ENCODE measurements around the gene CUX1. TPM values are rescaled to one million over a fixed set of nuclear protein-coding genes. Genes with fewer than 3 reads are reported as not detected.
"Not testable (repeated sequence)": the region's sequence is repeated elsewhere in the genome, so short reads cannot be mapped to it uniquely, and the experiment has no call there.

Gene CUX1
- total RNA-seq, 1 experiment from 2014 or later = 47.6 TPM

DNA sequence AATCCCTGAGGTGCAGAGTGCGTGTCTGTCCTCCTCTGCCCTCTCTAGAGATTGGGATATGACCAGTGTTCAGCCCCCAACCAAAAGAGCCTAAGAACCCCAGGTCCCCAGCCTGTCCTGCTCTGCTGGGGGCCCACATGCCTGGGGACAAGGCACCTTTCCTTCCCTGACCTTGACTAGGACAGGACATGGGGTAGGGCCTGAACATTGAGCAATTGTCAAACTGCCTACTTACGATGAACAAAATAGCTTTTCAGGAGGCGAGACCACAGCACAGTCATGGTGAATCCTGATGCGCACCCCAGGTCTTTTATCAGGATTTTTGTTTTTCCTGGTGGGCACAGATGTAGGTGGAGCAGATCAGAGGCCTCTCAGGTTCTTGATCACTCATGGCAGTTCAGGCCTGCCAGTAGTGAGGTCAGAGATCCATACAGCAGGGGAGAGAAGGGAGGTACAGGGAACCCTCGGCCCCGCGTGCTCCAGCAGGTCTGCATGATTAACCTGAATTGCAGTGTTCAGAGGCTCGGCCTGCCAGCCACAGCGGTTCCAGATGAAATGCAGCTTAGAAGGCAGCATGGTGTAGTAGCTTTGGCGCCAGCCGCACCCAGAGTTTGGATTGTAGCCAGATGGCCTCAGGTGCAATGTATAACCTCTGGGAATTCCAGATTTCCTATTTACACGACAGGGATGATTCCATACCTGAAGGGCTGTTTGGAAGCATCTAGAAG lies 191.3 kb downstream of the CUX1 start:
- no TSS peak for BruUV-seq (replicated peaks)
- no peak overlapping the region for H3K4me3 Mint-ChIP-seq (ENCODE audit: unreplicated experiment)
- H3K4me1 Mint-ChIP-seq (ENCODE audit: insufficient read depth, unreplicated experiment) = peaks cover 18% of the 10 kb centered on the region

DNA sequence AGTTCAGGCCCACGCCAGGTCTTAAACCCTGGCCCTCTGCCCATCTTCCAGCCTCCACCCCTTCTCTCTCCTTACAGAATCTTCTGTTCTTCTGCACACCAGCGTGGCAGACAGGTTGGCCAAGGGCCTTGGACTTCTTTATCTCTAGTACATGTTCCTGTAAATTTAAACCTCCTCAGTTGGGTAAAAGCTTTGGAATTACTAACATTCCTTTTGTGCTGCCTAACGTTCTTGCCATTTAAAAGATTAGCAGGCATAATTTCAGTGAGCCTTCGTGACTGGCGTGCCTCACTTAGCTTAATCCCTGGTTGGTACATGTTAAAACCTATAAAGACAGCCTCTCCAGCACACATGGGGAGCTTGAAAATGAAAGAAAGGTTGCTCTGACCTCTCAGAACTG lies 192.2 kb downstream of the CUX1 start:
- peaks cover 18% of the 10 kb centered on the region for H3K4me1 Mint-ChIP-seq (ENCODE audit: insufficient read depth, unreplicated experiment)
- intact Hi-C loops (cut with micrococcal nuclease) = no loop called here

More for the DNA sequence above, 191.3 kb downstream of the CUX1 start:
- ChIA-PET POLR2A (interaction anchor here (0.5 to 1.3 kb wide), 3 partner anchors 44 to 126 kb away, joined by 3 to 9 read pairs (median 4); no protein-coding TSS in a partner anchor), CTCF (interaction anchor here (0.7 to 1.1 kb wide), 2 partner anchors 19 to 34 kb away, joined by 3 read pairs; no protein-coding TSS in a partner anchor)
- TF ChIP-seq, protein P1, sequence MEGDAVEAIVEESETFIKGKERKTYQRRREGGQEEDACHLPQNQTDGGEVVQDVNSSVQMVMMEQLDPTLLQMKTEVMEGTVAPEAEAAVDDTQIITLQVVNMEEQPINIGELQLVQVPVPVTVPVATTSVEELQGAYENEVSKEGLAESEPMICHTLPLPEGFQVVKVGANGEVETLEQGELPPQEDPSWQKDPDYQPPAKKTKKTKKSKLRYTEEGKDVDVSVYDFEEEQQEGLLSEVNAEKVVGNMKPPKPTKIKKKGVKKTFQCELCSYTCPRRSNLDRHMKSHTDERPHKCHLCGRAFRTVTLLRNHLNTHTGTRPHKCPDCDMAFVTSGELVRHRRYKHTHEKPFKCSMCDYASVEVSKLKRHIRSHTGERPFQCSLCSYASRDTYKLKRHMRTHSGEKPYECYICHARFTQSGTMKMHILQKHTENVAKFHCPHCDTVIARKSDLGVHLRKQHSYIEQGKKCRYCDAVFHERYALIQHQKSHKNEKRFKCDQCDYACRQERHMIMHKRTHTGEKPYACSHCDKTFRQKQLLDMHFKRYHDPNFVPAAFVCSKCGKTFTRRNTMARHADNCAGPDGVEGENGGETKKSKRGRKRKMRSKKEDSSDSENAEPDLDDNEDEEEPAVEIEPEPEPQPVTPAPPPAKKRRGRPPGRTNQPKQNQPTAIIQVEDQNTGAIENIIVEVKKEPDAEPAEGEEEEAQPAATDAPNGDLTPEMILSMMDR (IDR thresholded peaks at IDR 0.05; ENCODE audit: unreplicated experiment) = no peak
- H3K36me3 Mint-ChIP-seq (ENCODE audit: insufficient read depth, unreplicated experiment) = peaks cover 12% of the 10 kb centered on the region
- no peaks in the 10 kb centered on the region for H3K27me3 Mint-ChIP-seq (ENCODE audit: insufficient read depth, unreplicated experiment)
- H3K27ac Mint-ChIP-seq (ENCODE audit: low read depth, unreplicated experiment) = no peak overlapping the region
- intact Hi-C loops (cut with micrococcal nuclease) = no loop called here
- DNase-seq (ENCODE audit: unreplicated experiment) = peak; percentile 81
- H3K9me3 Mint-ChIP-seq (ENCODE audit: unreplicated experiment) = no peaks in the 10 kb centered on the region

DNA sequence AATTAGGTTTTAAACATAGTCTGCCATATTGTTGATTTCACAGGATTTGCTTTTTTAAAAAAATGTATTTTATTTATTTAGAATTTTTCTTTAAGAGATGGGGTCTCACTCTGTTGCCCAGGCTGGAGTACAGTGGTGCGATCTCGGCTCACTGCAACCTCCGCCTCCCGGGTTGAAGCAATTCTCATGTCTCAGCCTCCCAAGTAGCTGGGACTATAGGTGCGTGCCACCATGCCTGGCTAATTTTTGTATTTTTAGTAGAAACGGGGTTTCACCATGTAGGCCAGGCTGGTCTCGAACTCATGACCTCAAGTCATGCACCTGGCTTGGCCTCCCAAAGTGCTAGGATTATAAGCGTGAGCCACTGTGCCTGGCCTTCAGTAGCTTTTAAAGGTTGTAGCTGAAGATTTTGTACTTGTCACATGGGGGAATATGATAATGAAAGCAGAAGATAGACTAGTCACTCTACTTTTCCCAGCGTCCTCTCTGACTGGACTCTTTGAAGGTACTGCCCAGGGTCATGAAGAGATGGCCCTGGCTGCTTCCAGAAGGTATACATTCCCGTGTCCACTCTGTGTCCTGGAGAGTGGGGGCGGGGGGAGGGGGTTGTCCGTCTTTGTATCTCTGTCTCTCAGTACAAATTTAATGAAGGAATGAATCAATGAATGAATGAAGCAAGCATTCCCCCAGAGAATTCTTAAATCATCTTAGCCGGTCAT lies 194.8 kb downstream of the CUX1 start:
- POLR2A ChIA-PET = interaction anchor here (0.6 kb wide), 1 partner anchor 26 kb away, joined by 4 read pairs; no protein-coding TSS in a partner anchor
- H3K9me3 Mint-ChIP-seq (ENCODE audit: unreplicated experiment); DNase-seq (ENCODE audit: unreplicated experiment); H3K36me3 Mint-ChIP-seq (ENCODE audit: insufficient read depth, unreplicated experiment); H3K4me3 Mint-ChIP-seq (ENCODE audit: unreplicated experiment); CTCF ChIA-PET; H3K27ac Mint-ChIP-seq (ENCODE audit: low read depth, unreplicated experiment); H3K27me3 Mint-ChIP-seq (ENCODE audit: insufficient read depth, unreplicated experiment); intact Hi-C loops (cut with micrococcal nuclease); BruUV-seq (replicated peaks): not testable (repeated sequence)
- H3K4me1 Mint-ChIP-seq (ENCODE audit: insufficient read depth, unreplicated experiment) = peaks cover 18% of the 10 kb centered on the region

More for the DNA sequence above, 192.2 kb downstream of the CUX1 start:
- ChIA-PET CTCF (interaction anchor here (0.6 to 1.1 kb wide), 3 partner anchors 195 to 314 kb away, joined by 3 to 4 read pairs (median 4); no protein-coding TSS in a partner anchor), POLR2A (interaction anchor here (1.1 to 1.3 kb wide), 2 partner anchors 45 to 126 kb away, joined by 3 to 4 read pairs; no protein-coding TSS in a partner anchor)
- peak; percentile 16 for DNase-seq (ENCODE audit: unreplicated experiment)
- no TSS peak for BruUV-seq (replicated peaks)
- Mint-ChIP-seq H3K4me3 (ENCODE audit: unreplicated experiment) (no peak overlapping the region), H3K36me3 (ENCODE audit: insufficient read depth, unreplicated experiment) (peaks cover 12% of the 10 kb centered on the region), H3K27ac (ENCODE audit: low read depth, unreplicated experiment) (no peak overlapping the region), H3K9me3 (ENCODE audit: unreplicated experiment) (no peaks in the 10 kb centered on the region), H3K27me3 (ENCODE audit: insufficient read depth, unreplicated experiment) (no peaks in the 10 kb centered on the region)
- TF ChIP-seq, protein P1 (IDR thresholded peaks at IDR 0.05; ENCODE audit: unreplicated experiment) = no peak

DNA sequence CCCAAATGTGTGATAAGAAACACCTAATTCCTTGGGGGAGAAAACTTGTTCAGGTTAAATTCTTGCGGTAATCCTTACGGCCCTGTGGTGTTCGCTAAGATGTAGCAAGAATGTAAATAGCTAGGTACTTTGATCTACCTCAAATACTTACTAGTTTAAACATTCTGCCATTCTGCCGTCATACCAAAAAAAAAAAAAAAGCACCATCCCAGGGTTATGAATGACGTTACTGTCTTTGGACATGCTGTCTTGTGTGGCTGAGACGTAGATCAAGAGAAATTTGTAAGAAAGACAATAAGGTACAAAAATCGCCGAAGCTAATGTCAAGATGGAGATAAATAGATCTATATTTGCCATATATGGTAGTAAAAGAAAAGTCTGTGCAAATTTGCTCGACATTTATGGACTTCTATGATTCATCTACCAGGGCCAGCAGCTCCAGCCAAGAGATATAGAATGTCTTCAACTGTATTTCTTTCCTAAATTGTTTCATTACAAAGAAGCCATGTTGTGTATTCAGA lies 195.6 kb downstream of the CUX1 start:
- ChIA-PET CTCF (no interaction called here), POLR2A (interaction anchor here (0.6 to 0.9 kb wide), 3 partner anchors 26 to 1427 kb away, joined by 3 to 4 read pairs (median 3); partner anchors contain the start of gene FBXO24)
- no TSS peak for BruUV-seq (replicated peaks)
- Mint-ChIP-seq H3K27ac (ENCODE audit: low read depth, unreplicated experiment) (no peak overlapping the region), H3K9me3 (ENCODE audit: unreplicated experiment) (no peaks in the 10 kb centered on the region), H3K36me3 (ENCODE audit: insufficient read depth, unreplicated experiment) (peaks cover under 1% of the 10 kb centered on the region), H3K4me1 (ENCODE audit: insufficient read depth, unreplicated experiment) (peaks cover 18% of the 10 kb centered on the region), H3K27me3 (ENCODE audit: insufficient read depth, unreplicated experiment) (no peaks in the 10 kb centered on the region), H3K4me3 (ENCODE audit: unreplicated experiment) (no peak overlapping the region)
- no peak for DNase-seq (ENCODE audit: unreplicated experiment)
- TF ChIP-seq, protein P1 (IDR thresholded peaks at IDR 0.05; ENCODE audit: unreplicated experiment) = no peak
- intact Hi-C loops (cut with micrococcal nuclease) = no loop called here
